NCI-H69 (cell line): ENCODE data around the gene HSPBP1.

Experiments
- DNase-seq: peaks from one replicate; lab custom pipeline; 2025; lab: John Stamatoyannopoulos, UW

Gene HSPBP1

GRCh38 chr19:55275851-55276719 is 3.8 kb downstream of the HSPBP1 start:
- DNase-seq: no peak

- no peak for DNase-seq
Observed at GRCh38 chr19:55273978-55274707, 5.8 kb downstream of the HSPBP1 start.

- DNase-seq: no peak
Observed at GRCh38 chr19:55272142-55272541, 7.8 kb downstream of the HSPBP1 start.

DNA sequence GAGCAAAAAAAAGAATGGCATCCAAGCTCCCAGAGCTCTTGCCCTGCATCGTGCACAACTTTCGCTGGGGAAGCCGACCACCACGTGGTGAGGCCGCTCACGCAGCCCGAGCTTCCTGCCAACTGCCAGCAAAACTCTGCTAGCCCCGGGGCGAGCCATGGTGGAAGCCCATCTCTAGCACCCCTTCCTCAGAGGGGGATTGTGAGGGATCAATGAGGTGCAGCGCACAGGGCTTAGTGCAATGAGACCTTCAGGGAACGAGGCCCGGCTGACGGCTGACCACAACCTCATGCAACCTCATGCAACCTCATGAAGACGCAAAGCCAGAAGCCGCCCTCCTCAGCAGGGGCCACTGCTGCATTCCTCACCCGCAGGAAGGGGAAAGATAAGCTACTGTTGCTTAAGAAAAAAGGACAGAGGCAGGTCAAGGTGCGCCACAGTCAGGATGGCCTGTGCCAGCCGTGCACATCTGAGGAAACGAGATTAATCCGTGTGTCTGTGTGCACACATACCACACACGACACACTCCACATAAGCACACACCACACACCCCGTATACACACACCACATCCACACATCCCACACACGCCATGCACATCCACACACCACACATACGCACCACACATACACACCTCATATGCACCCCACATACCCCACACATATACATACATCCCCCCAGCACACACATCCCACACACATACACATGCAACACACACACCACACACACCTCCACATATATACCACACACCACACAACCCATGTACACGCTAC is 9.6 kb downstream of the HSPBP1 start:
- DNase-seq: no peak

GRCh38 chr19:55269299-55269698 is 10.6 kb downstream of the HSPBP1 start:
- no peak for DNase-seq

GRCh38 chr19:55266840-55267239 is 13.1 kb downstream of the HSPBP1 start:
- no peak for DNase-seq

GRCh38 chr19:55266404-55266803 is 13.5 kb downstream of the HSPBP1 start:
- DNase-seq: no peak

DNA sequence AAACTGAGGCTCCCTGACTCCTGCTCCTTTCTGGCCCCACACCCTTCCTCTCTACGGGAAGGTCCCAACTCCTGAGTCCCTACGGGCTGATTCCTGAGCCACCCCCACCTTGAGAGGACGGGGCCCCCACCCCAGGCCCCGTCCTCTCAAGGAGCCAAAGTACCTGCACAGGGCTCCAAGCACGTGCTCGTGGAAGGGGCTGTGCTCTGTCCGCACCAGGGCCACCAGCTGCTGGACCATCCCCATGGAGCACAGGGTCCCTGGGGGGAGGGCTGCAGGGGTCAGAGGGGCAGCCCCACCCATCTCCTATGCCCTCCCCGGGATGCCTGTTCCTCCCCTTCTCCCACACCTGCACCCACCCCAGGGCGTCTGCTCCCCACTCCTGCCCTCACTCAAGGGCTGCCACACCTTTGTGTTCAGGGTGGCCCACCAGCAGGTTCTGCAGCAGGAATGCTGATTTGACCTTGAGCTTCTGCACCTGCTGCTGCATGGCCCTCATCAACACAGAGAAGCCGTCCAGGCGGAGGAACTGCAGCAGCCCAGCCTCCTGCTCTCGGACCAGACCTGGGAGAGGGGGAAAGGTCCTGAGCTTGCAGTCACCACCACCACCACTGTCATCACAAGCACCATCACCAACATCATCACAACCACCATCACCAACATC is 14.1 kb downstream of the HSPBP1 start:
- no peak for DNase-seq

GRCh38 chr19:55265173-55265572 is 14.7 kb downstream of the HSPBP1 start:
- DNase-seq: no peak

GRCh38 chr19:55264531-55264930 is 15.4 kb downstream of the HSPBP1 start:
- no peak for DNase-seq

GRCh38 chr19:55262359-55262758 is 17.6 kb downstream of the HSPBP1 start:
- DNase-seq: no peak

DNA sequence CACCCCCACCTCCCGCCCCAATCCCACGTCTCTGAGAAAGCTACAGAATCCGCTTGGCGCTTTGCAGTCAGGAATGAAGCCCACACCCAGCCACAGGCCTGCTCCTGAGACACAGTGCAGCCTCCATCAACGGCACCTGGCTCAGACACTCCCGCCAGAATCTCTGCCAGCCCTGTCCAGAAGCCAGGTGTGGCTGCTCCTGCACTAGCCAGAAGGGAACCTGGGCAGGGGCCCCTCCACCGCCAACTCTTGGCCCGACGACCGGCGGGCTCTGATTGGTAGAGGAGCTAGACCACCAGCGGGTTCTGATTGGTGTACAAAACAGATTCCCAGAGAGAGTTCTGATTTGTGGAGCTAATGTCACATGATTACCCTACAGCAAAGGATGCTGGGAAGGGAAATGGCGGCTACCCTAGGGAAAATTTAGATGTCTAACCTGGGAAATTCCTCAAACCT is 18.2 kb downstream of the HSPBP1 start:
- no peak for DNase-seq

GRCh38 chr19:55259540-55260210 is 20.2 kb downstream of the HSPBP1 start:
- DNase-seq: peak; percentile 46

DNA sequence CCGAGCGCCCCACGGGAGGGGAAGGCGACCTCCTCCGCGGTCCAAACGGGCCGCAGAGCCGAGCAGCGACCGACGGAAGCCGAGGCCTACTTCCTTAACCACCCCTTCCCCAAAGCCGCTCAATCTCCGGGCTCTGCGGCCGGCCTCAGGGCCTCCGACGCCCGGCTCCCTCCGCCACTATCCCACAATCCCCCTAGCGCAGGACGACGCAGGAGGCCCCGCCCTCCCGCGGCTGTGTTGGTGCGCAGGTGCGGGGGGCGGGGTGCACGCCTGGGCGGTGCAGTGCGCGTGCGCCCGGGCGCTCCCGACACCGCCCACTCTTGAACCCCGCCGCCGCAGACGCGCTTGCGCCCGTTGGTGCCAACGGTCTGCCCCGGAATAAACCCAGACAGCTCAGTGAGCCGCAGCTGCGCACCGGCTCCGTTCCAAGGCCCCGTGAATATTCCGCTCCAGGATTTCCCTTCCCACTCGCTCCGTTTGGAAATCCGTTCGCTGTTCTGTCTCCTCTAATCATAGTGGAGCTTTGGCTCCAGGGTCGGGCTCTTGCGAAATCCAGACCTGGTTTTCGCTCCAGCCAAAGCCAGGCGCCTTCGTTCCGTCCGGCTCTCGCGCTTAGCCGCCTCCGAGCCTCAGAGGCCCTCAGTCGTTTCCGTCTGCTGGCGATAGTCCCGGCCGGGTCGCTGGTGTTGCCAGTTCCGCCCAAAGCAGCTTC is 20.9 kb downstream of the HSPBP1 start, which contains the start of gene PPP6R1:
TSS of gene PPP6R1 (minus strand) at position 190 of the 712 bp plus-strand sequence. CDS start 11,914 bp downstream, outside the sequence.
- peak; percentile 99 for DNase-seq

DNA sequence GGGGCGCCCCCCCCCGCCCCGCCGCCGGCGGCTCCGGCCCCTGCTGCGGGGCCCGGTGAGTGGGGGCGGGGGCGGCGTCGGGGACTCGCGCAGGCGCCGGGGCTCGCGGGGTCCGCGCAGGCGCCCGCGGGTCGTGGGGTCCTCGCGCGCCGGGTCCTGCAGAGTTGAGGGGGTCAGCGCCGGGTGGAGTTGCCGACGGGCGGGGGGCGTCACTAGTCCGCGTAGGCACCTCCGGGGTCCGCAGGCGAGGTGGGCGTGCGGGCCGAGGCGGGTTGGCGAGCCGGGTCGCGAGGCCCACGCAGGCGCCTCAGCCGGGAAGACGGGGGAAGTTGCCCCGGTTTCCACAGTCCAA is 21.5 kb downstream of the HSPBP1 start:
- DNase-seq: peak; percentile 70

DNA sequence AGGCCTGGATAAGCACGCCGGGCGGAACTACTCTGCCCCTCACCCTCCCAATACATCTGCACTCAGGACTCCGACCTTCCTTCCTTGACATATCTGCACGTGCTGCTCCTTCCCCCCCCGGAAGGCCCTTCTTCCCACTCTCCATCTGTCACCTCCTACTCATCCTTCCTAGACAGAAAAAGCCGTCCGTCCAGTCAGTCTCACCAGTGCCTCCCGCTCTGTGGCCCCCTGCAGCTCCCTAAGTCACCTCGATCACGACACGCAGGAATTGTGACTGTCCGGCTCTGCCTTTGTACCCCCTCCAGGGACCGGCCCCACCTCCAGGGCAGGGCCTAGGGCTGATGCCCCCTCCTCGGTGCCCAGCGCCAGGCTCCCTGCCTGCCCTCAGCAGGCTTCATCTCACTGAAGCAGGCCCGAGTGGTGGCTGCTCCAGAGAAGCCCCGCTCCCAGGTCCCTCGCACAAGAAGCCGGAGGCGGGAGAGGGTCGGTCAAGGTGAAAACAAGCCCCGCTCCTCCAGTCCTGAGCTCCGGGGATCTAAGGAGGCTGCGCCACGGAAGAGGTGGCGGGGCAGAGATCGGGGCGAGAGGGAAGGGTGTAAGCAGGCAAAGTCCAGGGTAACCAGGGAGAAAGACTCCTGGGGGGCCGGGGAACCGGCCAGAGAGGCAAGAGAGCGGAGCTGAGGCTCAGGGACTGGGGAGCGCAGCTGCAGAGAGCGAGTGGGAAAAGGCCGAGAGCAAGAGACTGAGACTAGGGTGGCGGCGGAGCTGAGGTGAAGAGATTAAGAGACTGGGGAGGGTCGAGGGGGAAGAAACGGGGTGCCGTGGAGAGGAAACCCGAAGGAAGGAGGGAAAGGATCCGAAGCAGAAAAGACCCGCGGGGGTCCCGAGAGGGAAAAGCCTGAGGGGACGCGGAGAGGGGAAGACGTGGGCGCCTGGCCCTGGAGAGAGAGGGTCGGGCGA is 22.2 kb downstream of the HSPBP1 start:
- DNase-seq: peak; percentile 60

GRCh38 chr19:55256562-55257460 is 23.1 kb downstream of the HSPBP1 start:
- no peak for DNase-seq
